IMR-90 (cell line): Measurements from ENCODE around the gene HDAC8. TPM values are rescaled to one million over a fixed set of nuclear protein-coding genes. Genes with fewer than 3 reads are reported as not detected.

ENCODE experiments used
- ATAC-seq: fragments of 200-7000 bp; cut with Tn5 transposase; 2 replicates; pipeline ENCODE4 v1.9.1; 2020; ENCODE audit warnings: low read depth, mild to moderate bottlenecking, moderate library complexity
- BruUV-seq: library from RNA; stranded (reverse); fragments of 400-500 nt; replicated peaks from 2 replicates; lab custom pipeline; 2021; lab: Mats Ljungman, UMichigan
- CTCF ChIA-PET: fragments of 300-600 bp; formaldehyde crosslinking; extraction: SDS; loops from one replicate; lab custom pipeline; 2021; ENCODE audit warnings: antibody characterized with exemption; lab: Yijun Ruan, JAX
- POLR2A ChIA-PET: fragments of 300-600 bp; sonication (Branson Sonifier 250); formaldehyde crosslinking; loops from one replicate; lab custom pipeline; 2022; ENCODE audit warnings: antibody characterized with exemption; ENCODE audit not compliant: unreplicated experiment; lab: Charles Lee
- DNase-seq: peaks from one replicate; pipeline ENCODE4 v3.0.0; 2013
- H2AFZ ChIP-seq: replicated peaks from 2 replicates; pipeline ENCODE3; 2013; ENCODE audit warnings: low read length, mild to moderate bottlenecking; ENCODE audit not compliant: poor library complexity
- H2AK5ac ChIP-seq: 2 replicates; pipeline ENCODE4 v1.6.1; 2013; ENCODE audit warnings: low read depth, low read length, inconsistent platforms
- H2AK9ac ChIP-seq: replicated peaks from 2 replicates; pipeline ENCODE3; 2013; ENCODE audit warnings: mild to moderate bottlenecking, low read depth, low read length, moderate library complexity; ENCODE audit not compliant: poor library complexity
- H2BK120ac ChIP-seq: 2 replicates; pipeline ENCODE4 v1.6.1; 2013; ENCODE audit warnings: low read depth, low read length, inconsistent platforms
- H2BK15ac ChIP-seq: 3 replicates; pipeline ENCODE4 v1.6.1; 2013; ENCODE audit warnings: low read depth, low read length, inconsistent platforms
- H2BK20ac ChIP-seq: 2 replicates; pipeline ENCODE4 v1.6.1; 2013; ENCODE audit warnings: low read depth, mild to moderate bottlenecking, inconsistent platforms, low read length, moderate library complexity
- H2BK5ac ChIP-seq: 2 replicates; pipeline ENCODE4 v1.6.1; 2013; ENCODE audit warnings: mild to moderate bottlenecking, low read depth, low read length, inconsistent platforms; ENCODE audit not compliant: poor library complexity, severe bottlenecking
- H3K14ac ChIP-seq: replicated peaks from 2 replicates; pipeline ENCODE4 v1.6.1; 2013; ENCODE audit warnings: low read depth, low read length, inconsistent platforms
- H3K18ac ChIP-seq: 2 replicates; pipeline ENCODE4 v1.6.1; 2013; ENCODE audit warnings: low read depth, low read length, control low read depth
- H3K23ac ChIP-seq: 2 replicates; pipeline ENCODE4 v1.6.1; 2013; ENCODE audit warnings: low read depth, low read length, inconsistent platforms
- H3K27ac ChIP-seq: 2 replicates; pipeline ENCODE4 v1.5.1; 2013; ENCODE audit warnings: mild to moderate bottlenecking, control low read depth, low read length; ENCODE audit not compliant: insufficient read depth
- H3K27me3 ChIP-seq: 2 replicates; pipeline ENCODE4 v1.6.1; 2013; ENCODE audit warnings: low read length; ENCODE audit not compliant: control insufficient read depth, insufficient read depth
- H3K36me3 ChIP-seq: 2 replicates; pipeline ENCODE4 v1.6.1; 2013; ENCODE audit warnings: low read length, mixed read lengths; ENCODE audit not compliant: control insufficient read depth, insufficient read depth
- H3K4ac ChIP-seq: 2 replicates; pipeline ENCODE4 v1.6.1; 2013; ENCODE audit warnings: low read depth, low read length, inconsistent platforms
- H3K4me1 ChIP-seq: 2 replicates; pipeline ENCODE4 v1.6.1; 2013; ENCODE audit warnings: low read length, mixed read lengths; ENCODE audit not compliant: control insufficient read depth, insufficient read depth
- H3K4me2 ChIP-seq: 2 replicates; pipeline ENCODE4 v1.6.1; 2013; ENCODE audit warnings: low read depth, mild to moderate bottlenecking, control low read depth, low read length, moderate library complexity
- H3K4me3 ChIP-seq: 2 replicates; pipeline ENCODE4 v1.5.1; 2013; ENCODE audit warnings: low read depth, mild to moderate bottlenecking, control low read depth, low read length, moderate library complexity; ENCODE audit not compliant: insufficient read depth
- H3K56ac ChIP-seq: 2 replicates; pipeline ENCODE4 v1.6.1; 2013; ENCODE audit warnings: low read length, inconsistent platforms; ENCODE audit not compliant: insufficient read depth; ENCODE audit errors: extremely low read depth
- H3K79me1 ChIP-seq, 2 experiments: 2 replicates each; pipeline ENCODE4 v1.6.1; 2013; ENCODE audit warnings: low read length in 2 of 2, inconsistent platforms in 1 of 2, low read depth in 1 of 2
- H3K9ac ChIP-seq: 2 replicates; pipeline ENCODE4 v1.6.1; 2013; ENCODE audit warnings: low read depth, low read length, control low read depth
- H3K9me1 ChIP-seq: 2 replicates; pipeline ENCODE4 v1.6.1; 2013; ENCODE audit warnings: low read length, inconsistent platforms; ENCODE audit not compliant: insufficient read depth
- H3K9me3 ChIP-seq: 2 replicates; pipeline ENCODE4 v1.6.1; 2013; ENCODE audit warnings: low read length; ENCODE audit not compliant: control insufficient read depth, insufficient read depth
- H4K20me1 ChIP-seq: 2 replicates; pipeline ENCODE4 v1.6.1; 2013; ENCODE audit warnings: low read length, inconsistent platforms; ENCODE audit not compliant: insufficient read depth
- H4K5ac ChIP-seq: 2 replicates; pipeline ENCODE4 v1.6.1; 2013; ENCODE audit warnings: mild to moderate bottlenecking, low read depth, low read length, control low read depth
- H4K8ac ChIP-seq, 2 experiments: 2 replicates each; pipeline ENCODE4 v1.6.1; 2013; ENCODE audit warnings: low read depth in 2 of 2, low read length in 2 of 2, control low read depth in 1 of 2, inconsistent platforms in 1 of 2
- H4K91ac ChIP-seq: 2 replicates; pipeline ENCODE4 v1.6.1; 2013; ENCODE audit warnings: low read depth, low read length, inconsistent platforms; ENCODE audit not compliant: insufficient read depth
- BHLHE40 ChIP-seq: fragments of 150-350 bp; IDR thresholded peaks from 2 replicates; pipeline ENCODE4 v1.6.1; 2016; ENCODE audit warnings: mild to moderate bottlenecking, low read depth, low read length
- CEBPB ChIP-seq: IDR thresholded peaks from 2 replicates; pipeline ENCODE4 v1.6.1; 2012; ENCODE audit warnings: low read depth, low read length, improper control_type of control experiment
- CHD1 ChIP-seq: IDR thresholded peaks from 2 replicates; pipeline ENCODE4 v1.6.1; 2012; ENCODE audit warnings: low read depth, low read length, improper control_type of control experiment
- FOS ChIP-seq: fragments of 150-350 bp; IDR thresholded peaks from 2 replicates; pipeline ENCODE4 v1.6.1; 2016; ENCODE audit warnings: low read depth, low read length
- MAFK ChIP-seq: IDR thresholded peaks from 2 replicates; pipeline ENCODE4 v1.6.1; 2012; ENCODE audit warnings: low read depth, low read length, improper control_type of control experiment
- MAZ ChIP-seq: IDR thresholded peaks from 2 replicates; pipeline ENCODE4 v1.6.1; 2012; ENCODE audit warnings: low read depth, mild to moderate bottlenecking, low read length, improper control_type of control experiment, moderate library complexity, borderline replicate concordance
- MXI1 ChIP-seq: IDR thresholded peaks from 2 replicates; pipeline ENCODE4 v1.6.1; 2012; ENCODE audit warnings: low read depth, mild to moderate bottlenecking, low read length, moderate library complexity, borderline replicate concordance
- NFE2L2 ChIP-seq: fragments of 150-350 bp; IDR thresholded peaks from 2 replicates; pipeline ENCODE4 v1.6.1; 2016; ENCODE audit warnings: low read depth, mild to moderate bottlenecking, low read length
- POLR2A ChIP-seq: IDR thresholded peaks from 2 replicates; pipeline ENCODE4 v1.6.1; 2012; ENCODE audit warnings: mild to moderate bottlenecking, low read depth, low read length
- RAD21 ChIP-seq: IDR thresholded peaks from 2 replicates; pipeline ENCODE4 v1.6.1; 2012; ENCODE audit warnings: low read length, improper control_type of control experiment
- RCOR1 ChIP-seq: IDR thresholded peaks from 2 replicates; pipeline ENCODE4 v1.6.1; 2012; ENCODE audit warnings: mild to moderate bottlenecking, low read length, improper control_type of control experiment; ENCODE audit not compliant: insufficient replicate concordance
- RFX5 ChIP-seq: IDR thresholded peaks from 2 replicates; pipeline ENCODE4 v1.8.0; 2012; ENCODE audit warnings: low read depth, mild to moderate bottlenecking, low read length, moderate library complexity
- SMC3 ChIP-seq: fragments of 150-350 bp; IDR thresholded peaks from 2 replicates; pipeline ENCODE4 v1.6.1; 2016; ENCODE audit warnings: low read depth, mild to moderate bottlenecking, antibody characterized with exemption, low read length, moderate library complexity
- USF2 ChIP-seq: fragments of 150-350 bp; IDR thresholded peaks from 2 replicates; pipeline ENCODE4 v1.6.1; 2017; ENCODE audit warnings: mild to moderate bottlenecking, antibody characterized with exemption, low read length, low read depth
- WGBS, 2 experiments: methylation state at CpG; one replicate each; pipeline versions ENCODE4 v1.1.5 to v1.1.7; 2013; ENCODE audit warnings: missing lambda C conversion rate in 2 of 2; ENCODE audit not compliant: insufficient read length in 1 of 2; ENCODE audit errors: extremely low coverage in 2 of 2; 5-methylcytosine and 5-hydroxymethylcytosine counted together
- dilution Hi-C: fragments of 300-500 bp; cut with HindIII; formaldehyde crosslinking; loops from one replicate; pipeline ENCODE4 v1.14.3; 2018; ENCODE audit warnings: low sequenced_read_pairs; ENCODE audit not compliant: unreplicated experiment
- in situ Hi-C: fragments of 300-500 bp; cut with MboI; formaldehyde crosslinking; loops from 3 replicates; pipeline ENCODE4 v1.14.3; 2019; ENCODE audit warnings: low sequenced_read_pairs, inconsistent platforms, mixed read lengths
- intact Hi-C: fragments of 100-400 bp; cut with micrococcal nuclease; formaldehyde crosslinking; loops from 2 replicates; pipeline ENCODE4 v1.10.0; 2022
- polyA plus RNA-seq, 3 experiments: library from polyadenylated mRNA; depleted of rRNA; stranded (reverse); fragments of >200 nt; gene quantifications; 2 replicates each; pipeline ENCODE4 v1.2.3, GENCODE V29; 2012; ENCODE audit warnings: low replicate concordance in 1 of 3
- total RNA-seq: library from RNA; depleted of rRNA; stranded (reverse); fragments of >200 nt; gene quantifications from 2 replicates; pipeline ENCODE4 v1.2.3, GENCODE V29; 2012
- TF ChIP-seq, protein P1 (sequence below): fragments of 150-350 bp; IDR thresholded peaks from 2 replicates; pipeline ENCODE4 v1.6.1; 2016; ENCODE audit warnings: low read depth, mild to moderate bottlenecking, low read length, moderate library complexity, borderline replicate concordance
- TF ChIP-seq, protein P2 (sequence below): conservative IDR thresholded peaks from 2 replicates; pipeline ENCODE4 v1.5.1; 2012; ENCODE audit warnings: mild to moderate bottlenecking, low read depth, low read length, improper control_type of control experiment

The HDAC8 gene
- total and polyA plus RNA-seq, 2 of the 4 experiments (the other 2 are of a cell fraction): 16.1 to 28.5 TPM

DNA sequence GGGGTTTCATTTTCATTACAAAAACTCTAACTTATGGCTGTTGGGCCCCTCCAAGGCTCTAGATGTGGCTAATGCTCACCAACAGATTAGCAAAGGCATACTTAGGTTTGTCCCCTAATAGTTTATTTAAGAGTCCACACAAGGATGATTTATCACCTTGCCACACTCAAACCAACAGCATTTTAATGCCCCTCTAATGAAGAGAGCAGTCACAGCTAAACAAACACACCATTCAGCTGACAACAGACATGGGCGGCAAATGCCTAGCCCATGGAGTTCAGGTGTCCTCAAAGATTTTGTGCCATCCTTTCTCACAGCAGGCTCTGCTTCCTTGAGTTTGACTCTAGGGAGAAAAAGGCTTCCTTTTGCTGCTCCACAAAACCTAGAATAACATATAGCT is 205.1 kb downstream of the HDAC8 start:
- CTCF ChIA-PET: no interaction called here
- no peak overlapping the region for H3K9ac ChIP-seq
- no TSS peak for BruUV-seq
- in situ Hi-C loops (no loop called here), intact Hi-C loops (no loop called here), dilution Hi-C loops (no loop called here)
- H4K20me1 ChIP-seq: no peaks in the 10 kb centered on the region
- no peak overlapping the region for H3K4me2 ChIP-seq
- no peak overlapping the region for H3K23ac ChIP-seq
- no CpG with 5 or more reads among the region's 1 CpG for WGBS, 2 experiments
- no peak overlapping the region for H2AFZ ChIP-seq
- H4K8ac ChIP-seq: no peak overlapping the region
- no peak overlapping the region for H2BK120ac ChIP-seq
- TF ChIP-seq USF2: no peak
- TF ChIP-seq RFX5: no peak
- TF ChIP-seq, protein P1, sequence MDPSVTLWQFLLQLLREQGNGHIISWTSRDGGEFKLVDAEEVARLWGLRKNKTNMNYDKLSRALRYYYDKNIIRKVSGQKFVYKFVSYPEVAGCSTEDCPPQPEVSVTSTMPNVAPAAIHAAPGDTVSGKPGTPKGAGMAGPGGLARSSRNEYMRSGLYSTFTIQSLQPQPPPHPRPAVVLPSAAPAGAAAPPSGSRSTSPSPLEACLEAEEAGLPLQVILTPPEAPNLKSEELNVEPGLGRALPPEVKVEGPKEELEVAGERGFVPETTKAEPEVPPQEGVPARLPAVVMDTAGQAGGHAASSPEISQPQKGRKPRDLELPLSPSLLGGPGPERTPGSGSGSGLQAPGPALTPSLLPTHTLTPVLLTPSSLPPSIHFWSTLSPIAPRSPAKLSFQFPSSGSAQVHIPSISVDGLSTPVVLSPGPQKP: no peak
- no peak for TF ChIP-seq MAZ
- TF ChIP-seq SMC3: no peak
- TF ChIP-seq, protein P2, sequence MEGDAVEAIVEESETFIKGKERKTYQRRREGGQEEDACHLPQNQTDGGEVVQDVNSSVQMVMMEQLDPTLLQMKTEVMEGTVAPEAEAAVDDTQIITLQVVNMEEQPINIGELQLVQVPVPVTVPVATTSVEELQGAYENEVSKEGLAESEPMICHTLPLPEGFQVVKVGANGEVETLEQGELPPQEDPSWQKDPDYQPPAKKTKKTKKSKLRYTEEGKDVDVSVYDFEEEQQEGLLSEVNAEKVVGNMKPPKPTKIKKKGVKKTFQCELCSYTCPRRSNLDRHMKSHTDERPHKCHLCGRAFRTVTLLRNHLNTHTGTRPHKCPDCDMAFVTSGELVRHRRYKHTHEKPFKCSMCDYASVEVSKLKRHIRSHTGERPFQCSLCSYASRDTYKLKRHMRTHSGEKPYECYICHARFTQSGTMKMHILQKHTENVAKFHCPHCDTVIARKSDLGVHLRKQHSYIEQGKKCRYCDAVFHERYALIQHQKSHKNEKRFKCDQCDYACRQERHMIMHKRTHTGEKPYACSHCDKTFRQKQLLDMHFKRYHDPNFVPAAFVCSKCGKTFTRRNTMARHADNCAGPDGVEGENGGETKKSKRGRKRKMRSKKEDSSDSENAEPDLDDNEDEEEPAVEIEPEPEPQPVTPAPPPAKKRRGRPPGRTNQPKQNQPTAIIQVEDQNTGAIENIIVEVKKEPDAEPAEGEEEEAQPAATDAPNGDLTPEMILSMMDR: no peak
- TF ChIP-seq MAFK: no peak
- TF ChIP-seq CEBPB: no peak
- no peak for TF ChIP-seq MXI1
- TF ChIP-seq NFE2L2: no peak
- TF ChIP-seq RCOR1: no peak
- no peak for TF ChIP-seq CHD1
- TF ChIP-seq RAD21: no peak
- no peak for TF ChIP-seq FOS
- TF ChIP-seq BHLHE40: no peak
- no peak for TF ChIP-seq POLR2A
- no peak overlapping the region for H3K18ac ChIP-seq
- H3K56ac ChIP-seq: no peak overlapping the region
- H2BK15ac ChIP-seq: no peak overlapping the region
- H3K14ac ChIP-seq: no peak overlapping the region
- H4K91ac ChIP-seq: no peak overlapping the region
- no peak overlapping the region for H2BK20ac ChIP-seq
- no peak overlapping the region for H2AK5ac ChIP-seq
- H3K4me3 ChIP-seq: no peak overlapping the region
- H3K4ac ChIP-seq: no peak overlapping the region
- H4K5ac ChIP-seq: no peak overlapping the region
- H3K79me1 ChIP-seq: no peaks in the 10 kb centered on the region
- H3K9me3 ChIP-seq: no peaks in the 10 kb centered on the region
- peaks cover 29% of the 10 kb centered on the region for H3K27me3 ChIP-seq
- no peaks in the 10 kb centered on the region for H3K36me3 ChIP-seq
- H3K4me1 ChIP-seq: no peaks in the 10 kb centered on the region
- DNase-seq (no peak), ATAC-seq (no peak)
- H2BK5ac ChIP-seq: no peak overlapping the region
- POLR2A ChIA-PET: no interaction called here
- H3K27ac ChIP-seq: no peak overlapping the region
- no peaks in the 10 kb centered on the region; the same call in 1 of the 2 replicates for H3K9me1 ChIP-seq
- no peak overlapping the region for H2AK9ac ChIP-seq
